Mesendoderm (in vitro differentiated cells): ENCODE measurements around the gene CAMSAP2.

Experiments
- DNase-seq: peaks from one replicate; pipeline ENCODE4 v3.0.0; 2013
- H2AK5ac ChIP-seq: 2 replicates; pipeline ENCODE4 v1.6.1; 2013; ENCODE audit warnings: low read length, inconsistent platforms
- H2BK120ac ChIP-seq: 2 replicates; pipeline ENCODE4 v1.6.1; 2013; ENCODE audit warnings: low read depth, mild to moderate bottlenecking, low read length, moderate library complexity, mixed read lengths
- H2BK15ac ChIP-seq: replicated peaks from 2 replicates; pipeline ENCODE4 v1.6.1; 2013; ENCODE audit warnings: low read depth, mild to moderate bottlenecking, moderate library complexity
- H2BK5ac ChIP-seq: 2 replicates; pipeline ENCODE4 v1.6.1; 2013; ENCODE audit warnings: low read length, inconsistent platforms
- H3K18ac ChIP-seq: 2 replicates; pipeline ENCODE4 v1.6.1; 2013; ENCODE audit warnings: mild to moderate bottlenecking, low read length, mixed read lengths
- H3K23ac ChIP-seq: one replicate; pipeline ENCODE4 v1.6.1; 2013; ENCODE audit warnings: low read length
- H3K27ac ChIP-seq: 2 replicates; pipeline ENCODE4 v1.5.1; 2013; ENCODE audit warnings: low read depth, mild to moderate bottlenecking, inconsistent platforms, low read length, moderate library complexity
- H3K27me3 ChIP-seq: 2 replicates; pipeline ENCODE4 v1.6.1; 2013; ENCODE audit warnings: low read length, control low read depth, mild to moderate bottlenecking, inconsistent platforms; ENCODE audit not compliant: insufficient read depth, poor library complexity
- H3K36me3 ChIP-seq: 2 replicates; pipeline ENCODE4 v1.6.1; 2013; ENCODE audit warnings: low read length, inconsistent platforms; ENCODE audit not compliant: control insufficient read depth, insufficient read depth
- H3K4ac ChIP-seq: one replicate; pipeline ENCODE4 v1.6.1; 2013; ENCODE audit warnings: low read depth, mild to moderate bottlenecking, low read length, moderate library complexity
- H3K4me1 ChIP-seq: 2 replicates; pipeline ENCODE4 v1.6.1; 2013; ENCODE audit warnings: low read depth, low read length, inconsistent platforms; ENCODE audit not compliant: control insufficient read depth
- H3K4me2 ChIP-seq: 2 replicates; pipeline ENCODE4 v1.6.1; 2013; ENCODE audit warnings: low read length
- H3K4me3 ChIP-seq: 2 replicates; pipeline ENCODE4 v1.5.1; 2013; ENCODE audit warnings: mild to moderate bottlenecking, low read length
- H3K56ac ChIP-seq: one replicate; pipeline ENCODE4 v1.6.1; 2013; ENCODE audit warnings: low read length
- H3K79me1 ChIP-seq: 2 replicates; pipeline ENCODE4 v1.6.1; 2013; ENCODE audit warnings: low read length, inconsistent platforms
- H3K79me2 ChIP-seq: 2 replicates; pipeline ENCODE4 v1.6.1; 2013; ENCODE audit warnings: mild to moderate bottlenecking, low read length; ENCODE audit not compliant: control insufficient read depth, insufficient read depth
- H3K9ac ChIP-seq: 2 replicates; pipeline ENCODE4 v1.6.1; 2013; ENCODE audit warnings: low read length, inconsistent platforms
- H4K5ac ChIP-seq: one replicate; pipeline ENCODE4 v1.6.1; 2013; ENCODE audit warnings: low read length
- H4K8ac ChIP-seq: one replicate; pipeline ENCODE4 v1.6.1; 2013; ENCODE audit warnings: low read depth, mild to moderate bottlenecking, control low read depth, low read length, moderate library complexity
- WGBS: extraction: QIAGEN DNeasy Blood & Tissue Kit; methylation state at CpG from one replicate; pipeline ENCODE4 v1.1.7; 2013; ENCODE audit warnings: low lambda C conversion rate, missing lambda C conversion rate; ENCODE audit not compliant: insufficient coverage; ENCODE audit errors: extremely low coverage; 5-methylcytosine and 5-hydroxymethylcytosine counted together

The CAMSAP2 gene

DNA sequence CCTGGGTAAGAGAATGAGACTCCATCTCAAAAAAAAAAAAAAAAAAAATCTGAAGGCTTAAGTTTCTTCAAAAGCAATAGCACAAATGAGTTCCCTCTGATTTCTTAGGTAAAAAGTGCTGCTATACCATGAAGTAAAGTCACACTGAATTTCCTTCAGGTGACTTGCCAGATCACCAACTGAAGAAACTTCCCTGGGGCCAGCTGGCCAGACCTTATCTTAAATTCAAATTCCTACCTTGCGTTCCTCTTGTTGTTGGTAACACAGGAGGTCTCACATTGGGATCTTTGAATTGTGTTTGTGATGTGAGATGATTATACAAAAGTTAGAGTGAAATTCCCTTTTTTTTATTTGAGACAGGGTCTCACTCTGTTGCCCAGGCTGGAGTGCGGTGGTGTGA, 167.8 kb downstream of the CAMSAP2 start:
- no peaks in the 10 kb centered on the region for H3K4me1 ChIP-seq
- no peak overlapping the region for H4K5ac ChIP-seq
- no peaks in the 10 kb centered on the region for H3K27me3 ChIP-seq
- no peak overlapping the region for H2BK15ac ChIP-seq
- no peak overlapping the region for H2BK120ac ChIP-seq
- peaks cover 10% of the 10 kb centered on the region for H3K36me3 ChIP-seq
- H2AK5ac ChIP-seq = no peak overlapping the region
- H3K56ac ChIP-seq = no peak overlapping the region
- no peak overlapping the region for H3K9ac ChIP-seq
- no peak overlapping the region for H2BK5ac ChIP-seq
- H3K18ac ChIP-seq = no peak overlapping the region
- H3K4ac ChIP-seq = no peak overlapping the region
- no peak overlapping the region for H3K27ac ChIP-seq
- no peak for DNase-seq
- no peak overlapping the region for H4K8ac ChIP-seq
- no peaks in the 10 kb centered on the region for H3K79me1 ChIP-seq
- H3K4me2 ChIP-seq = no peak overlapping the region
- no peak overlapping the region for H3K23ac ChIP-seq
- no peaks in the 10 kb centered on the region for H3K79me2 ChIP-seq
- no peak overlapping the region for H3K4me3 ChIP-seq
- no CpG with 5 or more reads among the region's 2 CpGs for WGBS

DNA sequence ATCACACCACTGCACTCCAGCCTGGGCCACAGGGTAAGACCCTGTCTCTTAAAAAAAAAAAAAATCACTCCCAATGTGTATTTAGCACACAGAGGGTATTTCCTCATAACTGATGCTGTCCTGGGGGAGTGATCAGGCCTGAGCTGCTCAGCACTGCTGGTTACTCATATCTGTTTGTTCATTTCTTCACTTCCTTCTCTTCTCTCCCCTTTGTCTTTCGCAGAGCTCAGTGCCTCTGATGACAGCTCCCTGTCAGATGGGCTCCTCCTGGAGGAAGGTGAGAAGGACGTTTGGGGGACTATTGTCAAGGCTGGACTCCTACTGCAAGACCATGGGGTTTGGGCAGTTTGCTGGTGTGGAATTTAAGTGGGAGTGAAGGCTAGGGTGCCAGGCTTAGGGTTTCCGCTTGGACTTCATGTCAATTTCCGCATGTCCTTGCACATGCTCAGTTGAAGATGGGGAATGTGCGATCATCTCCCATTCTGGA, 169.0 kb downstream of the CAMSAP2 start:
- Histone ChIP-seq H2AK5ac (no peak overlapping the region), H3K4ac (no peak overlapping the region), H3K36me3 (peaks cover 8% of the 10 kb centered on the region), H3K27ac (no peak overlapping the region), H3K18ac (no peak overlapping the region), H3K23ac (no peak overlapping the region), H2BK5ac (no peak overlapping the region), H3K4me3 (no peak overlapping the region), H2BK15ac (no peak overlapping the region), H4K5ac (no peak overlapping the region), H3K4me1 (no peaks in the 10 kb centered on the region), H3K79me2 (no peaks in the 10 kb centered on the region), H3K9ac (no peak overlapping the region), H2BK120ac (no peak overlapping the region), H3K79me1 (no peaks in the 10 kb centered on the region), H4K8ac (no peak overlapping the region), H3K4me2 (no peak overlapping the region), H3K27me3 (no peaks in the 10 kb centered on the region), H3K56ac (no peak overlapping the region)
- WGBS = no CpG with 5 or more reads among the region's 5 CpGs
- no peak for DNase-seq

DNA sequence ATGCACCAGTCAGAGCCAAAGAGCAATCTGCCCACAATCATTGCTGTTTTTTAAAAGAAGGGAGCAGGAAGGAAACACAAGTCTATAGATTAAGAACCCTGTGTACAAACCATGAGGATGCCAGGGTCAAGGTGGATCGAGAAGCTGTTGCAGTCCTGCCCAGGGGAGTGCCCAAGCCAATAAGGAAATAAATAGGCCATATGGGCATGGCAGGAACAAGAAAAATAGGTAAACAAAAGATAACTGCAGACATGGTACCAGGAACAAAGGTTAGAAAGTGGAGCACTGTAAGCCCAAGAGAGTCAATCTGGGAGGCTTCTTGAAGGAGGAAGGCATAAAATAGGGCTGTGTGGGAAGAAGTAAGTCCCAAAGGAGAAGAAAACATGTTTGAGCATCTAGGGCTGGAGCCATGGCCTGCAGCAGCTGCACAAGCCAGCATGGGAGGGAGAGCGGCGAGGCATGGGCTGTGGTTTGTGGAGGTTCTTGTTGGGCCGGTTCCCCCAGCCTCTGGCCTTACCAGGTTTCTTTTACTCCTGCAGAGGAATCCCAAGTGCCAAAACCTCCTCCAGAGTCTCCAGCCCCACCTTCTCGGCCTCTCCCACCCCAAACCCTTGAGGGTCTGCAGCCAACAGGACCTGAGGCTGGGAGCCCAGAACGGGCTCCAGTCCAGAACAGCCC, 169.6 kb downstream of the CAMSAP2 start:
- DNase-seq = no peak
- no peak overlapping the region for H3K18ac ChIP-seq
- no peak overlapping the region for H3K4ac ChIP-seq
- no peak overlapping the region for H2AK5ac ChIP-seq
- peaks cover 8% of the 10 kb centered on the region for H3K36me3 ChIP-seq
- H3K4me2 ChIP-seq = no peak overlapping the region
- no peak overlapping the region for H2BK5ac ChIP-seq
- no peaks in the 10 kb centered on the region for H3K79me2 ChIP-seq
- no peak overlapping the region for H2BK15ac ChIP-seq
- H4K8ac ChIP-seq = no peak overlapping the region
- no peak overlapping the region for H3K23ac ChIP-seq
- no CpG with 5 or more reads among the region's 6 CpGs for WGBS
- no peaks in the 10 kb centered on the region for H3K27me3 ChIP-seq
- H3K4me1 ChIP-seq = no peaks in the 10 kb centered on the region
- no peaks in the 10 kb centered on the region for H3K79me1 ChIP-seq
- H3K9ac ChIP-seq = no peak overlapping the region
- H3K56ac ChIP-seq = no peak overlapping the region
- H4K5ac ChIP-seq = no peak overlapping the region
- H2BK120ac ChIP-seq = no peak overlapping the region
- no peak overlapping the region for H3K4me3 ChIP-seq
- no peak overlapping the region for H3K27ac ChIP-seq

DNA sequence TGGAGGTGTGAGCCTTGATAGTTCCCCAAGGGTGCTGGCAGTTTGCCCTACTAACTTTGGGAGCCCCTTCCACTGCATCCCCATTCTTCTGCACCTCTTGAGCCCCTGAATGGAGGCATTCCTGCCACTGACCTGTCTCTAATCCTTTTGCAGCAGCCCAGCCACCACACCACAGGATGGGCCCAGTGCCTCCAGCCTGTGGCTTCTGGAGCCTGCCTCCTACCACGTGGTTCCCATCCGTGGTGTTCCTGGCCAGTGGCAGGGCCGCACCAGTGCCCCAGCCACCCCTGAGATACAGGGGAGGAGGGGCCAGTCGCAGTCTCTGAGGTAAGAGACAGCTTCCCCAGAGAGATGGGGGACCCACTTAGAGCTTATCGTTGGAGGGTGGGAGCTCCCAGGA, 170.4 kb downstream of the CAMSAP2 start:
- Histone ChIP-seq H2BK120ac (no peak overlapping the region), H3K36me3 (peaks cover 8% of the 10 kb centered on the region), H3K4me3 (no peak overlapping the region), H3K4me1 (no peaks in the 10 kb centered on the region), H4K5ac (no peak overlapping the region), H4K8ac (no peak overlapping the region), H3K27ac (no peak overlapping the region), H3K79me2 (no peaks in the 10 kb centered on the region), H3K27me3 (no peaks in the 10 kb centered on the region), H3K56ac (no peak overlapping the region), H3K18ac (no peak overlapping the region), H3K9ac (no peak overlapping the region), H3K79me1 (no peaks in the 10 kb centered on the region), H2BK5ac (no peak overlapping the region), H2BK15ac (no peak overlapping the region), H3K4me2 (no peak overlapping the region), H3K23ac (no peak overlapping the region), H2AK5ac (no peak overlapping the region), H3K4ac (no peak overlapping the region)
- no CpG with 5 or more reads among the region's 5 CpGs for WGBS
- DNase-seq = no peak

DNA sequence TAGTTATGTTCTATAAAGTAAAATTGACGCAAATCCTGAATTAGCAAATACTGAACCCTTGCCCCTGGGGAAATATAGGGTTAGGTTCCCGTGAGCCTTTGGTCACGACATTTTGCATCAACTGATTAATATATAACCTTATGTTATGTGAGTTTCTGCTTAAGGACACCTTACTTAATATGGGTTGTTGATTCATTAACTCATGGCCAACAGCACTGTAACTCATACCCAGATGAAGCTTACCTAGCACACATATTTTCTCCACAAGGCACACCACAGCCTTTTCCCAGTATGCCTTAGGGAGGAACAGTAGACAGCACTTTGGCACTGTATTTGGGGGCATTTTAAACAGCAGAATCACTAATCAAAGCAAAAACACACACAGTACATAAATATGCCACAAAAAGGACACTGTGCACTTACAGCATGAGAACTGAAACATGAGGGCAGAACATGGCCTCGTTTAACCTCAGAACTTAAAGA, 171.1 kb downstream of the CAMSAP2 start:
- Histone ChIP-seq H3K18ac (no peak overlapping the region), H3K9ac (no peak overlapping the region), H4K5ac (no peak overlapping the region), H2BK5ac (no peak overlapping the region), H3K23ac (no peak overlapping the region), H3K4me3 (no peak overlapping the region), H2BK15ac (no peak overlapping the region), H3K79me1 (no peaks in the 10 kb centered on the region), H3K4me1 (no peaks in the 10 kb centered on the region), H3K4ac (no peak overlapping the region), H3K4me2 (no peak overlapping the region), H2BK120ac (no peak overlapping the region), H3K36me3 (peaks cover 8% of the 10 kb centered on the region), H3K79me2 (no peaks in the 10 kb centered on the region), H3K27ac (no peak overlapping the region), H2AK5ac (no peak overlapping the region), H4K8ac (no peak overlapping the region), H3K56ac (no peak overlapping the region), H3K27me3 (no peaks in the 10 kb centered on the region)
- WGBS = no CpG with 5 or more reads among the region's 4 CpGs
- DNase-seq = no peak
